H1 (cell line): ENCODE results near the gene ASPDH. TPM values are rescaled to one million over a fixed set of nuclear protein-coding genes. Genes with fewer than 3 reads are reported as not detected.

Experiments
- CTCF ChIA-PET: fragments of 300-600 bp; sonication (Branson Sonifier 250); formaldehyde crosslinking; loops from one replicate; lab custom pipeline; 2021; ENCODE audit not compliant: partially characterized antibody; lab: Charles Lee
- POLR2A ChIA-PET: fragments of 300-600 bp; sonication (Branson Sonifier 250); formaldehyde crosslinking; loops from one replicate; lab custom pipeline; 2021; ENCODE audit warnings: inconsistent platforms; ENCODE audit not compliant: partially characterized antibody; lab: Charles Lee
- DNase-seq, 2 experiments: peaks; one replicate each; pipeline versions ENCODE4 v3.0.0 to v3.0.0-alpha.2; 2010 to 2022; ENCODE audit warnings: low spot score in 2 of 2, low read depth in 1 of 2, mixed read lengths in 1 of 2
- FAIRE-seq: peaks from 2 replicates; lab custom pipeline; 2011; peaks lifted over from hg19 to GRCh38; lab: Jason Lieb, UNC
- H2AFZ ChIP-seq: 2 replicates; pipeline ENCODE4 v1.8.1; 2012; ENCODE audit warnings: low read length, inconsistent platforms
- H2AK5ac ChIP-seq: 2 replicates; pipeline ENCODE4 v1.6.1; 2013; ENCODE audit warnings: low read depth, low read length
- H2BK120ac ChIP-seq: replicated peaks from 2 replicates; pipeline ENCODE3; 2013; ENCODE audit warnings: low read depth, low read length, inconsistent platforms
- H2BK12ac ChIP-seq: 2 replicates; pipeline ENCODE4 v1.6.1; 2013; ENCODE audit warnings: low read depth, low read length
- H2BK15ac ChIP-seq: 2 replicates; pipeline ENCODE4 v1.6.1; 2013; ENCODE audit warnings: low read length
- H2BK20ac ChIP-seq: 2 replicates; pipeline ENCODE4 v1.6.1; 2013; ENCODE audit warnings: low read length
- H2BK5ac ChIP-seq: 2 replicates; pipeline ENCODE4 v1.6.1; 2013; ENCODE audit warnings: low read depth, low read length
- H3K14ac ChIP-seq: 2 replicates; pipeline ENCODE4 v1.6.1; 2013; ENCODE audit warnings: inconsistent platforms; ENCODE audit not compliant: insufficient read length
- H3K18ac ChIP-seq: 2 replicates; pipeline ENCODE4 v1.6.1; 2013; ENCODE audit warnings: low read length; ENCODE audit errors: extremely low read depth
- H3K23ac ChIP-seq: 2 replicates; pipeline ENCODE4 v1.6.1; 2013; ENCODE audit warnings: inconsistent platforms; ENCODE audit not compliant: insufficient read length
- H3K23me2 ChIP-seq: 2 replicates; pipeline ENCODE4 v1.6.1; 2013; ENCODE audit warnings: low read depth, low read length
- H3K27ac ChIP-seq: 2 replicates; pipeline ENCODE4 v1.6.1; 2011; ENCODE audit warnings: low read depth, low read length, inconsistent platforms
- H3K27me3 ChIP-seq, 4 experiments: replicated peaks in 1 of 4; 1 replicate in 1 of 4; 2 replicates in 3 of 4; pipeline versions ENCODE4 v1.6.1 to v1.8.1; 2011 to 2013; ENCODE audit warnings: low read length in 3 of 4, mild to moderate bottlenecking in 3 of 4, inconsistent platforms in 2 of 4, mixed read lengths in 2 of 4, moderate library complexity in 1 of 4; ENCODE audit not compliant: control insufficient read depth in 3 of 4, insufficient read depth in 3 of 4; ENCODE audit errors: extremely low read depth in 1 of 4
- H3K36me3 ChIP-seq, 4 experiments: 2 replicates each; pipeline versions ENCODE4 v1.6.1 to v1.8.1; 2011 to 2013; ENCODE audit warnings: mild to moderate bottlenecking in 4 of 4, low read length in 3 of 4, moderate library complexity in 2 of 4, control low read depth in 1 of 4, inconsistent platforms in 1 of 4; ENCODE audit not compliant: insufficient read depth in 4 of 4, control insufficient read depth in 2 of 4
- H3K4ac ChIP-seq: replicated peaks from 2 replicates; pipeline ENCODE3; 2013; ENCODE audit warnings: low read length, low read depth, mixed read lengths, inconsistent platforms; ENCODE audit not compliant: insufficient read length
- H3K4me1 ChIP-seq, 4 experiments: replicated peaks in 1 of 4; 1 replicate in 1 of 4; 2 replicates in 3 of 4; pipeline versions ENCODE4 v1.6.1 to v1.8.1; 2011 to 2013; ENCODE audit warnings: low read length in 3 of 4, inconsistent platforms in 2 of 4, mixed read lengths in 1 of 4; ENCODE audit not compliant: insufficient read depth in 4 of 4, control insufficient read depth in 3 of 4
- H3K4me2 ChIP-seq, 2 experiments: 2 replicates each; pipeline versions ENCODE4 v1.6.1 to v1.8.1; 2011 to 2013; ENCODE audit warnings: low read depth in 2 of 2, low read length in 2 of 2, control low read depth in 1 of 2, inconsistent platforms in 1 of 2, mild to moderate bottlenecking in 1 of 2; ENCODE audit not compliant: insufficient read depth in 1 of 2
- H3K4me3 ChIP-seq, 4 experiments: fragments of 200-600, 300-600 bp in 1 of 4; sonication (generic), shearing (Covaris generic), sonication (Bioruptor Twin) in 1 of 4; 2 replicates each; pipeline versions ENCODE4 v1.5.1 to v1.8.1; 2011 to 2016; ENCODE audit warnings: low read length in 4 of 4, low read depth in 3 of 4, control low read depth in 2 of 4, inconsistent platforms in 2 of 4, mild to moderate bottlenecking in 2 of 4, mixed read lengths in 1 of 4, moderate library complexity in 1 of 4; ENCODE audit not compliant: insufficient read depth in 2 of 4; ENCODE audit errors: extremely low read depth in 1 of 4
- H3K56ac ChIP-seq: replicated peaks from 2 replicates; pipeline ENCODE3; 2013; ENCODE audit warnings: low read depth, mild to moderate bottlenecking, mixed read lengths, low read length, inconsistent platforms; ENCODE audit not compliant: insufficient read length
- H3K79me1 ChIP-seq: 2 replicates; pipeline ENCODE4 v1.6.1; 2013; ENCODE audit warnings: low read depth, low read length, control low read depth
- H3K79me2 ChIP-seq, 2 experiments: 2 replicates each; pipeline versions ENCODE4 v1.6.1 to v1.8.1; 2012 to 2013; ENCODE audit warnings: low read length in 2 of 2, mild to moderate bottlenecking in 2 of 2, inconsistent platforms in 1 of 2; ENCODE audit not compliant: insufficient read depth in 2 of 2, control insufficient read depth in 1 of 2
- H3K9ac ChIP-seq, 4 experiments: replicated peaks in 1 of 4; 1 replicate in 1 of 4; 2 replicates in 3 of 4; pipeline versions ENCODE4 v1.6.1 to v1.8.1; 2011 to 2013; ENCODE audit warnings: low read depth in 3 of 4, low read length in 3 of 4, control low read depth in 2 of 4, mild to moderate bottlenecking in 2 of 4, moderate library complexity in 2 of 4, inconsistent platforms in 1 of 4; ENCODE audit errors: extremely low read depth in 1 of 4
- H3K9me3 ChIP-seq, 2 experiments: 2 replicates each; pipeline versions ENCODE4 v1.6.1 to v1.8.1; 2012 to 2013; ENCODE audit warnings: mild to moderate bottlenecking in 2 of 2, moderate library complexity in 2 of 2, control low read depth in 1 of 2, inconsistent platforms in 1 of 2, low read depth in 1 of 2, low read length in 1 of 2, mixed read lengths in 1 of 2; ENCODE audit not compliant: insufficient read depth in 2 of 2
- H4K20me1 ChIP-seq, 2 experiments: replicated peaks in 1 of 2; 2 replicates each; pipeline versions ENCODE3 to v1.8.1; 2011 to 2013; ENCODE audit warnings: inconsistent platforms in 2 of 2, low read length in 2 of 2, mild to moderate bottlenecking in 1 of 2; ENCODE audit not compliant: insufficient read depth in 2 of 2, control insufficient read depth in 1 of 2
- H4K5ac ChIP-seq: 2 replicates; pipeline ENCODE4 v1.6.1; 2013; ENCODE audit warnings: low read length, low read depth, mixed read lengths, inconsistent platforms; ENCODE audit not compliant: insufficient read length
- H4K8ac ChIP-seq: 2 replicates; pipeline ENCODE4 v1.8.0; 2013; ENCODE audit warnings: mild to moderate bottlenecking, moderate library complexity, low read length, inconsistent platforms; ENCODE audit not compliant: insufficient read depth; ENCODE audit errors: extremely low read depth
- H4K91ac ChIP-seq: replicated peaks from 2 replicates; pipeline ENCODE3; 2013; ENCODE audit warnings: low read length, mixed read lengths, inconsistent platforms; ENCODE audit not compliant: insufficient read length
- ATF3 ChIP-seq: IDR thresholded peaks from 2 replicates; pipeline ENCODE4 v1.6.1; 2011; ENCODE audit warnings: low read depth, mild to moderate bottlenecking, low read length; ENCODE audit not compliant: insufficient read depth
- GTF2F1 ChIP-seq: IDR thresholded peaks from 2 replicates; pipeline ENCODE4 v1.6.1; 2012; ENCODE audit warnings: low read depth, low read length, improper control_type of control experiment, borderline replicate concordance
- KDM4A ChIP-seq: IDR thresholded peaks from one replicate; pipeline ENCODE4 v1.7.1; 2012; ENCODE audit warnings: low read depth, mild to moderate bottlenecking, moderate library complexity, low read length, inconsistent platforms; ENCODE audit not compliant: severe bottlenecking
- RBBP5 ChIP-seq: IDR thresholded peaks from 2 replicates; pipeline ENCODE4 v1.7.1; 2012; ENCODE audit warnings: low read depth, mild to moderate bottlenecking, inconsistent platforms, low read length, moderate library complexity, borderline replicate concordance
- SAP30 ChIP-seq: fragments of 300-600 bp; sonication (generic); IDR thresholded peaks from 2 replicates; pipeline ENCODE4 v1.7.1; 2012; ENCODE audit warnings: low read length, moderate library complexity, mild to moderate bottlenecking, inconsistent platforms; ENCODE audit not compliant: insufficient read depth, insufficient replicate concordance
- SIX5 ChIP-seq: IDR thresholded peaks from 2 replicates; pipeline ENCODE4 v1.6.1; 2011; ENCODE audit warnings: mild to moderate bottlenecking, low read depth, low read length
- TEAD4 ChIP-seq: IDR thresholded peaks from 2 replicates; pipeline ENCODE4 v1.6.1; 2012; ENCODE audit warnings: low read depth, low read length, inconsistent platforms, mixed read lengths
- USF2 ChIP-seq: IDR thresholded peaks from 2 replicates; pipeline ENCODE4 v1.6.1; 2011; ENCODE audit warnings: low read length, improper control_type of control experiment
- whole genome bisulfite sequencing, 2 experiments: shearing (Covaris generic) in 1 of 2; methylation state at CpG; one replicate each; pipeline versions ENCODE4 v1.1.6 to v1.1.7; 2013 to 2015; ENCODE audit warnings: low lambda C conversion rate in 2 of 2, mixed read lengths in 2 of 2, inconsistent platforms in 1 of 2, low coverage in 1 of 2, missing lambda C conversion rate in 1 of 2; ENCODE audit not compliant: insufficient replicate concordance in 2 of 2, insufficient coverage in 1 of 2, insufficient read length in 1 of 2; ENCODE audit errors: extremely low coverage in 1 of 2, missing lambda C conversion rate in 1 of 2; 5-methylcytosine and 5-hydroxymethylcytosine counted together
- polyA plus RNA-seq, 7 experiments: library from polyadenylated mRNA; depleted of rRNA in 3 of 7; stranded (reverse) in 5 of 7; unstranded in 2 of 7; fragments of >200 nt in 5 of 7; fragments of 200-250 nt in 2 of 7; gene quantifications; 1 replicate in 5 of 7; 2 replicates in 1 of 7; 4 replicates in 1 of 7; pipeline versions ENCODE4 v1.2.1 to v1.2.3, GENCODE V29; 2011 to 2013; ENCODE audit warnings: missing spikeins in 2 of 7, mixed read lengths in 2 of 7
- total RNA-seq: library from RNA; stranded (reverse); fragmentation: NEBNext Ultra II Directional; extraction: Animal tissue kit (Norgen Biotek cat#: 25700); gene quantifications from 2 replicates; pipeline ENCODE4 v1.2.1, GENCODE V29; 2021

ASPDH gene
- total and polyA plus RNA-seq, 2 of the 8 experiments (the other 6 are each of a cell fraction or from before 2014, with no cell fraction given) = not detected

GRCh38 chr19:50562329-50562728 is 48.6 kb upstream of the ASPDH start:
- CTCF ChIA-PET = interaction anchor here (1.0 to 10.6 kb wide), 3 partner anchors 10 to 194 kb away, joined by 3 to 269 read pairs (median 3); no protein-coding TSS in a partner anchor
- H3K79me2 ChIP-seq = no peaks in the 10 kb centered on the region
- 75% methylated on average over 4 of the region's 4 CpGs; no CpG with 5 or more reads in 1 of the 2 experiments for whole genome bisulfite sequencing, 2 experiments
- no peak overlapping the region for H3K56ac ChIP-seq
- no peak overlapping the region for H3K4ac ChIP-seq
- no peak overlapping the region for H3K4me2 ChIP-seq
- H4K91ac ChIP-seq = no peak overlapping the region
- no peaks in the 10 kb centered on the region for H3K9me3 ChIP-seq
- H3K79me1 ChIP-seq = peaks cover 6% of the 10 kb centered on the region; the same call in 1 of the 2 replicates
- peaks cover 11% of the 10 kb centered on the region; the same call in 1 of the 2 replicates for H3K23me2 ChIP-seq
- no peak overlapping the region for H2BK12ac ChIP-seq
- FAIRE-seq (no peak), DNase-seq (no peak)
- H2BK20ac ChIP-seq = no peak overlapping the region
- no peak overlapping the region for H3K4me3 ChIP-seq
- H3K9ac ChIP-seq = no peak overlapping the region
- no peak overlapping the region; the same call in 1 of the 2 replicates for H2AK5ac ChIP-seq
- peaks cover 6 to 25% of the 10 kb centered on the region in 2 experiments for H4K20me1 ChIP-seq
- no peak overlapping the region for H4K5ac ChIP-seq
- peaks cover 0 to 33% (median 16%) of the 10 kb centered on the region in 4 experiments; a peak in 6 of 7 replicates for H3K4me1 ChIP-seq
- no peak overlapping the region; the same call in 1 of the 2 replicates for H3K18ac ChIP-seq
- H2BK5ac ChIP-seq = no peak overlapping the region
- no peaks in the 10 kb centered on the region for H3K36me3 ChIP-seq
- peaks cover 5 to 38% (median 36%) of the 10 kb centered on the region in 4 experiments for H3K27me3 ChIP-seq
- H3K23ac ChIP-seq = no peak overlapping the region
- no peak overlapping the region; the same call in 1 of the 2 replicates for H4K8ac ChIP-seq
- H3K14ac ChIP-seq = no peak overlapping the region
- H2AFZ ChIP-seq = no peak overlapping the region
- no peak for TF ChIP-seq SIX5
- no peak for TF ChIP-seq USF2
- TF ChIP-seq SAP30 = no peak
- TF ChIP-seq RBBP5 = no peak
- no peak for TF ChIP-seq KDM4A
- no peak for TF ChIP-seq ATF3
- TF ChIP-seq TEAD4 = no peak
- TF ChIP-seq GTF2F1 = no peak
- H2BK15ac ChIP-seq = 0 out of 2 replicates have a peak overlapping the region, but pooled peaks have one; percentile 46
- POLR2A ChIA-PET = interaction anchor here (1.0 kb wide), 1 partner anchor 243 kb away, joined by 3 read pairs; no protein-coding TSS in a partner anchor
- no peak overlapping the region for H3K27ac ChIP-seq
- H2BK120ac ChIP-seq = no peak overlapping the region
